Mesenteric fat pad (tissue), 1 donor: ENCODE data around the gene RPL29. TPM values are rescaled to one million over a fixed set of nuclear protein-coding genes. Genes with fewer than 3 reads are reported as not detected.
A peak's percentile ranks its signal among the peaks of the same experiment; 100 is the strongest.
"Not testable (repeated sequence)": the region's sequence is repeated elsewhere in the genome, so short reads cannot be mapped to it uniquely, and the experiment has no call there.

ENCODE experiments used
- DNase-seq: peaks from one replicate; pipeline ENCODE4 v3.0.0-alpha.2; 2020; ENCODE audit warnings: low spot score
- long read RNA-seq: library from polyadenylated mRNA; unstranded; transcript quantifications from one replicate; pipeline ENCODE4 v2.0.0, GENCODE V29; 2020
- total RNA-seq: library from RNA; stranded (reverse); fragmentation: NEBNext Ultra II Directional; extraction: Animal tissue kit (Norgen Biotek cat#: 25700); gene quantifications from one replicate; pipeline ENCODE4 v1.2.1, GENCODE V29; 2021
- donor health status: DM: yes; HTN: yes; CAD: no.

RPL29 gene
- total RNA-seq = 948 TPM
- long read RNA-seq, transcript RPL29-206 (3 exons, 880 nt) = minor isoform, 13 of 98 reads
- long read RNA-seq, transcript RPL29-201 (4 exons, 723 nt) = major isoform, 71 of 98 reads
- long read RNA-seq, partial matches to known transcripts = 11 of 98 reads
- long read RNA-seq, other reads (novel, unspliced or antisense) = 1 of 98 reads

DNA sequence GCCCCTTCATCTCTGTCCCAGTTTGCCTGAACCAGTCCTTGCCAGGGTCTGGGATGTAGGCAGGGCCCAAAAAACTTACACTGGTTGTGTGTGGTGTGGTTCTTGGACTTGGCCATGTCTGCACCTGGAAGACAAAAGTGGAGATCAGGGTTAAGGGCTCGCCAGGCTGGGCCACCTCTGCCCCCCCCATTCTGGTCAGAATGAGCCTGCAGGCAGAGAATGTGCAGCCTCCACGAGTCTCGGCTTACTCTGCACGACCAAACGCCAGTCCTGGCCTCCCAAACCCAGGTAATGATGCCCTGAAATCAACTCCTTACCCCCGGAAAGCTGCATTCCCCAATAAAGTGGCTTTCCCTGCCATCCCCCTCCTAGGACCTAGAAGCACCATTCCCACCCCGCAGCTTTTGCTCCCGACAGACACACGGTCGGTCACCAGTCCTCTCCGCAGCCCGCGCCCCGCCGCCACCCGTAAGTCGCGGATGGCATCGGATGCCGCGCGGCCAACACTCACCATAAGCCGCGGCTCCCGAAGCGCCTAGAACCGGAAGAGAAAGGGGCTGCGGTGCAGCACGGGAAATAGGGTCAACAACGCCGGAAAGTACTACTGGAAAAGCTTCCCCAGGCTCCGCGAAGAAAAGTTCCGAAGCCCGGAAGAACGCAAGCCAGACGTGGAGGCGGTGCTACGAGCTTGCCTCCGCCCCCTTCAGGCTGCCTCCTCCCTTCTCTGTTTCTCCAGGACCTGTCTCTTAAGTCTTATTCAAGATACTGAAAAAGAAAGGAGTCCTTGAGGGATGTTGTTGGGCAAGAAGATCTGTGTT lies at the start of gene RPL29:
RPL29 (minus strand) TSS at position 550 of the 818 bp plus-strand sequence; CDS start at position 116, 434 bp downstream.
- DNase-seq = peak; percentile 94

DNA sequence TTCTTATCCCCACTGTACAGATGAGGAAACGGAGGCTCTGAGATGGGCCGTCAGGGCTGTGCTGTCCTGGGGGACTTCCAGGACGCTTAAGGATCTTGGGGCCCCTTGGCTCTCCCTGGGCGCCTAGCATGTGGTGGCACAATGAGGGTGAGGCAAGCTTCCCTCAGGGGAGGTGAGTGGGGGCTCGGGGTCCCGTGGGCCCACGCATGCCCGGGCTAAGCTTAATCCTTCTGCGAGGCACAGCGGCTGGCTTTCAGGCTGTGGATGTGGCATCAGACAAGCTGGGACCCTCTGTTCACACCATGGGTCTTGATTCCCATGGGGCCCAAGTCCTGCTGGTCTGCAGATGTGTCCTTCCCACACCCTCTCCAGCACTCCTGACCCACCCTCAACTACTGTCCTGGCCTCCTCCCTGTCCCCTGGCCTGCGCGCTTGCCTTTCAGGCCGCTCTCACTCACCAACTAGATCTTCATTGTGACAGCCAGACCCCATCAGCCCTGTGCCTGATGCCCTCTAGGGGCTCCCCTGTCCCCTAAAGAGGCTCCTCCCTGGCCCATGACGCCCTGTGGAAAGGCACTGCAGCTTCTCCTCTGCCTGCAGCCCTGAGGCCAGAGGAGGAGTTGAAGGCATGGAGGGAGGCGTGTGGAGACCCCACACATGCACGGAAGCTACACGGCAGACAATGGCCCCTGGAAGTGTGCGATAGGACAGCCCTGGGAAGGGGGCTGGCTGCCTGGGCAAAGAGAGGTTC lies 49.3 kb upstream of the RPL29 start:
- no peak for DNase-seq

GRCh38 chr3:52043750-52044149 lies 48.1 kb upstream of the RPL29 start:
- no peak for DNase-seq

GRCh38 chr3:52043039-52043438 lies 47.3 kb upstream of the RPL29 start:
- not testable (repeated sequence) for DNase-seq

GRCh38 chr3:52041118-52041731 lies 45.5 kb upstream of the RPL29 start:
- no peak for DNase-seq

DNA sequence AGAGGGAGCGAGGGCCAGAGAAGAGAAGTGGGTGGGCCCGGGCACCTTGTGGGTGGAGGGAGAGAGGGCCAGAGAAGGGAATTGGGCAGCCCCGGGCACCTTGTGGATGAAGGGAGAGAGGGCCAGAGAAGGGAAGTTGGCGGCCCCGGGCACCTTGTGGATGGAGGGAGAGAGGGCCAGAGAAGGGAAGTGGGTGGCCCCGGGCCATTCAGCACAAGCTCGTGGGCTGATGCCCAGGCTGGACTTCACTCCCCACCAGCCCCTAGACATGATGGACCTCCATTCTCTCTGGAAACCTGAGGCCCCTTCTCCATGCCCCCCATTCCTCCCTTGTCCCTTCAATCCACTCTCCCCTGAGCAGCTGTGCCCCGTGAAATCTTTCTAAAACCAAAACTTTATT lies 44.9 kb upstream of the RPL29 start:
- no peak for DNase-seq

GRCh38 chr3:52039846-52040245 lies 44.2 kb upstream of the RPL29 start:
- no peak for DNase-seq

DNA sequence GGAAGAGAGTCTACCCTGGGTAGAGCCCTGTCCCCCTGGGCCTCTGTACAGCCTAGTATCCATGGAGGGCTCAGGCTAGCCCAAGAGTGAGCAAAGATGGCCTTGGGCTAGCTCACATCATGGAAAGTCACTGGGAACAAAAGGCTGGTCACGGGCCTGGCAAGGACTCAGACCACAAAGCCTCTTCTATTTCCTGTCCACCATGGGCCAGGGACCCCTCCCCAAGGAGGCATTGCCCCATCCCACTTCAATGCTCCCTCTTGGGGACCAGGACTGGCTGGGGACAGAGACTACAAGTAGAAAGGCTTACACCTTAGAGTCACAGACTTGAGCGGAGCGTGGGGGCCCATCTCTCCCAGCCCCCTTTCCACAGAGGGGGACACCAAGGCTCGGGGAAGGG lies 43.7 kb upstream of the RPL29 start:
- no peak for DNase-seq

GRCh38 chr3:52038227-52038626 lies 42.5 kb upstream of the RPL29 start:
- no peak for DNase-seq

DNA sequence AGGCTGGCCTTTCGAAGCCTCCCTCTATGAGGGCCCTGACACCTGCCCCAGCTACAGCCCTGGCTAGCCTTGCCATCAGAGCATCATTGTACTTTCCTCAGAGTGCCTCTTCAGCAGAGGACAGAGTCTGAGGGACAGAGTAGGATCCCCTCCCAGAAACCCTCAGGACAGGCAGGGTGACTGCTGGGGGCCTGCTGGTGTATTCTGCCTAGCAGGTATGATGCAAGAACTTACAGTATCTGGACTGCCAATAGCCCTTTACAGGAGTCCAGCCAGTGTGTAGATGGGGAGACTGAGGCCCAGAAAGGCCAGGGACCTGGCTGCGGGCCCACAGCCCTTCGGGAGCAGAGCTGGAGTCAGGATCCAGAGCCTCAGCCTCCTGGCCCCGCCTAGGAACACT lies 41.6 kb upstream of the RPL29 start:
- DNase-seq = no peak

DNA sequence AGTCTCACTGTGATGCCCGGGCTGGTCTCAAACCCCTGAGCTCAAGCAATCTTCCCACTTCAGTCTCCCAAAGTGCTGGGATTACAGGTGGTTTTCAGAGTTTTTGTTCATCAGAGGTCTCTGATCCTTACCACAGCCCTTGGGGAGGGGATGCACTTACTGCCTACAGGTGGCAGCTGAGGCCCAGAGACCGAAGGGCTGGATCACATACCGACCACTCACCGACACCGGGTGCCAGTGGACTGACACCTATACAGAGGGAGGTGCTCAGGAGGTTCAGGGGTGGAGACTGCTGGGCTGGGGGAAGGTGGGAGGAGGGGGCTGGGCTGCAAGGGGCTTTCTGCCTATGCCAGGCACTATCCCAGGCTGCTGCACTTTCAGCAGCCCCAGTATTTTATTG lies 41.1 kb upstream of the RPL29 start:
- DNase-seq = no peak

GRCh38 chr3:52036222-52036694 lies 40.6 kb upstream of the RPL29 start:
- no peak for DNase-seq

DNA sequence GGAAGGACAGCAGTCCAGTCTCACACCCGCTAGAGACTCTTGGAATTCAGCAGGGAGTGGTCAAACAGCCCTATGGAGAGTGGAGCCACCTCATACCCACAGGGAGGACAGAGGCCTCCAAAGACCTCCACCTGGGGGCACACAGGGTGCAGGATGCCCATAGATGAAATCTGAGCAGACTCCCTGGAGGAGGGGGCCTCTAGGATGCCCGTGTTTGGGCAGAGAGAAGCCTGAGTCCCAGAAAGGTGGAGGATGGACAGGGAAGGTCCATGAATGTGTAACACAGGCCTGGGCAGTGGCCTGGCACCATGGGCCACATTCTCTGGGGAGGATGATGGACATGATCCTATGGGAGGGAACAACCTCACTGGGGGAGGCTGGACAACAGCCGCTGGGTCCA lies 39.0 kb upstream of the RPL29 start:
- no peak for DNase-seq

DNA sequence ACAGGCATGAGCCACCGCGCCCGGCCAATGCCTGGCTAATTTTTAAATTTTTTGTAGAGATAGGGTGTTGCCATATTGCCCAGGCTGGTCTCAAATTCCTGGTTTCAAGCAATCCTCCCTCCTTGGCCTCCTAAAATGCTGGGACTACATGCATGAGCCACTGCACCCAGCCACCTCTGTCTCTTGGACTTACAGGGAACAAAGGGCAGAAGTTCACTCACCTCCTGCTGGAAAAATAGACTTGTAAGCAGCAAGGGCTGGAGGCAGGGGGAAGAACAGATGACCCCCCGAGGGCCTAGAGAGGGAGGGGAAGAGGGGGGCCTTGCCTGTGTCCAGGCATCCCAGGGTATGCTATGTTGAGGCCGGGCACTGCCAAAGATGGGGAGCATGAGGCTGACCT lies 38.5 kb upstream of the RPL29 start:
- no peak for DNase-seq

GRCh38 chr3:52033748-52034147 lies 38.1 kb upstream of the RPL29 start:
- DNase-seq = not testable (repeated sequence)

DNA sequence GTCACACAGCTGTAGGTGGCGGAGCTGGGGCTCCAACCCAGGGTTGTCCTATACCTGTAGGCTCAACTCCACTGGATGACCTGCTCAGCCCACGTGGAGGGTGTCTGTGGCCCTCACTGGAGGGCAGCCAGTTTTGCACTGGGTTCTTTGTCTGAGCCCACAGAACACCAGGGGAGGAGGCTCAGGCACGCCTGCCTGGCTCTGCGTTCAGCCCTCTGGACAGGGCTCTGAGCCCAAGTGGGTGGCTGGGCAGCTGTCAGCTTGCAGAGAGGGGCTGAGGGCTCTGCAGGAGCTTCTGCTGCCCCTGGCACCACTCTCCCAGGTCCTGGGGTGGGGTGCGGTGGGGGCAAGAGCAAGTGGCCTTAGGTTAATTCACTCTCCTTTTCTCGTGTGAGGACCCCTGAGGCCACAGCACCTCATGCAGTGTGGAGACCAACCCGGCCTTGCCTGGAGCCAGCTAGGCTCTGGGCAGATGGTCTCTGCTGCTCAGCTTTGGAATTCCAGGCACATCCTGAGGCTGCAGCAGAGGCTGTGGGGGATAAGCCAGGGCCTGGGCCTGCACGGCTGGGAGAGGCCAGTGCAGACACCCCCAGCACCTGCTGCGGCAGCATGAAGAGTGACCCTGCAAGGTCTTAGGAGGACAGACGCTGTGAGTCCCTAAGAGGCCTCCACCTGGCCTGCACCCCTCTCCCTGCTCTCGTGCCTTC lies 37.2 kb upstream of the RPL29 start:
- no peak for DNase-seq

DNA sequence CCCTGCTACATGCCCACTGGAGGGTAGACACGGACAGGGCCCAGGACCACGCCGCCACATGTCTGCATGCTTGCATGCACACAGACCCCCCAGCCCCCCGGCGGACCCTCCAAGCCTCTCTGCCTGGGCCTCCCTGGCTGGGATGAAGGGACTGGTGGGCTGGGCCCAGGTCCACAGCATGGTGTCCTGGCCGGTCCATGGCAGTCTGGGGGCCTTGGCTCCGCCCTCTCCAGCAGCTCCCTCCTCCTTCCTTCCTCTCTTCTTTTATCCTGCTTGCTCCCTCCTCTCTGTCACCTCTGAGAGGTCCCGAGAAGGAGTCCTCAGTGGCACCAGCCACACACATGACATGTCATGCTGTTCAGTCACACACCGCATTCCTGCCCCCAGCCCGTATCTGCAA lies 36.2 kb upstream of the RPL29 start:
- no peak for DNase-seq

DNA sequence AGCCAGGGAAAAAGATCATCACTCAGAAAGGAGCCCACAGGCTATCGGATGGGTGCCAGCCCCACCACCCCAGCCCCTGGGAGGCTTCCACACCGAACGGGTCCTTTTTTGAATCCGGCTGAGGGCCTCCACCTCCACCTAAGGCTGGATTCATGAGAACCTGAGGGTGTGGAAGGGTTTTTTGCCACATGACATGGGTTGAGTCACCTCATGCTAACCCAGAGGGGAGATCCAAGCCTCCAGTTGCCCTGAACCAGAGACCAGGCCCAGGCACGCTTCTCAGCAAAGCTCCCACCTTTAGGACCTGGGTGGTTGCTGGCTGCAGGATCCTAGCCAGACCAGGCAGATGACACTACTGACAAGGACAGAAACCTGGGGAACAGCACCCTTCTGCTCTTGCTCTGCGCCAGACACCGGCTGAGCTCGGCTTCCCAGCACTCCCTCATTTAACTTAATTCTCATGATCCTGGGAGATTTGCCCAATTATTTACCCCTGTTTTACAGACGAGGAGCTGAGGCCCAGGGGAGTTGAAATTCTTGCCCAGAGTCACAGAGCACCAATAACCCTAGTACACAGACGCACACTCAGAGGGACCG lies 35.1 kb upstream of the RPL29 start:
- DNase-seq = no peak

GRCh38 chr3:52029535-52029934 lies 33.8 kb upstream of the RPL29 start:
- DNase-seq = no peak

DNA sequence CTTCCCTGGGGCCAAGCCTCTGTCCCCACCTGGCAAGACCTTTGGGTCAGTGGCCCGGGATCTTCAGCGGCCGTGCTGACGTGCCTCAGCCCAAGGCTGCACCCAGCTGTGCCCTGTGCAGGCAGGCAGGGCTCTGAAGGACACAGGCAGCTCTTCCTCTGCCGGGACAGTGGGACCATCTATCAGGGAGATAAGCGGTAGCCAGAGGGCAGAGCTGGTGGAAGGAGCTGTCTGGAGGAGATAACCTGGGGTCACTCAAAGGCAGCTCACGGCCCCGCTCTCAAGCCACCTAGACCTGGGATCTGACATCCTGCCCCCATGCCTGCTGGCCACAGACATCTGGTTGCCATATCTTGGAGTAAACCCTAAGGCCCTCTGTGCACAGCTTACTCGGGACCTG lies 33.4 kb upstream of the RPL29 start:
- DNase-seq = no peak

- DNase-seq = no peak
These were observed 32.9 kb upstream of the RPL29 start for GRCh38 chr3:52028572-52028971.
